SK-N-SH (cell line): ENCODE data around the gene PXT1.

Experiments
- CTCF ChIP-seq: fragments of 200-600 bp; sonication (generic); IDR thresholded peaks from 2 replicates; pipeline ENCODE4 v1.6.1; 2017; ENCODE audit warnings: antibody characterized with exemption, mild to moderate bottlenecking, moderate library complexity
- EP300 ChIP-seq, 2 experiments: IDR thresholded peaks; 2 replicates each; pipeline versions ENCODE4 v1.4.0 to v1.6.1; 2012; ENCODE audit warnings: borderline replicate concordance in 1 of 2, low read depth in 1 of 2, low read length in 1 of 2
- JUND ChIP-seq: IDR thresholded peaks from 2 replicates; pipeline ENCODE4 v1.4.0; 2012
- POLR2AphosphoS5 ChIP-seq: IDR thresholded peaks from 2 replicates; pipeline ENCODE4 v1.6.1; 2012; ENCODE audit warnings: low read depth, low read length
- RFX5 ChIP-seq: IDR thresholded peaks from 2 replicates; pipeline ENCODE4 v1.6.1; 2012; ENCODE audit warnings: mild to moderate bottlenecking, improper control_type of control experiment, low read length
- SMC3 ChIP-seq: IDR thresholded peaks from 2 replicates; pipeline ENCODE4 v1.6.1; 2012; ENCODE audit warnings: low read depth, low read length, improper control_type of control experiment
- TAF1 ChIP-seq: IDR thresholded peaks from 2 replicates; pipeline ENCODE4 v1.6.1; 2012; ENCODE audit warnings: low read depth, mild to moderate bottlenecking, low read length, moderate library complexity, borderline replicate concordance
- YY1 ChIP-seq: IDR thresholded peaks from 2 replicates; pipeline ENCODE4 v1.4.0; 2012; ENCODE audit warnings: low read depth, mild to moderate bottlenecking
- TF ChIP-seq, protein P1 (sequence below): IDR thresholded peaks from 2 replicates; pipeline ENCODE4; 2012

GRCh38 chr6:36358226-36358915 lies 84.3 kb downstream of the PXT1 start:
- TF ChIP-seq JUND: no peak
- TF ChIP-seq SMC3: no peak
- no peak for TF ChIP-seq EP300 (IDR thresholded peaks at IDR 0.05; ENCODE audit: borderline replicate concordance in 1 of 2, low read depth in 1 of 2, low read length in 1 of 2)
- TF ChIP-seq POLR2AphosphoS5: no peak
- no peak for TF ChIP-seq CTCF
- no peak for TF ChIP-seq YY1
- TF ChIP-seq RFX5: no peak
- no peak for TF ChIP-seq TAF1
- TF ChIP-seq, protein P1, sequence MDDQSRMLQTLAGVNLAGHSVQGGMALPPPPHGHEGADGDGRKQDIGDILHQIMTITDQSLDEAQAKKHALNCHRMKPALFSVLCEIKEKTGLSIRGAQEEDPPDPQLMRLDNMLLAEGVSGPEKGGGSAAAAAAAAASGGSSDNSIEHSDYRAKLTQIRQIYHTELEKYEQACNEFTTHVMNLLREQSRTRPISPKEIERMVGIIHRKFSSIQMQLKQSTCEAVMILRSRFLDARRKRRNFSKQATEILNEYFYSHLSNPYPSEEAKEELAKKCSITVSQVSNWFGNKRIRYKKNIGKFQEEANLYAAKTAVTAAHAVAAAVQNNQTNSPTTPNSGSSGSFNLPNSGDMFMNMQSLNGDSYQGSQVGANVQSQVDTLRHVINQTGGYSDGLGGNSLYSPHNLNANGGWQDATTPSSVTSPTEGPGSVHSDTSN: peak; percentile 78
